ENCODE measurements around the gene GIGYF2. TPM values are rescaled to one million over a fixed set of nuclear protein-coding genes. Genes with fewer than 3 reads are reported as not detected.

The GIGYF2 gene
- total and polyA plus RNA-seq, 2 of the 13 experiments (the other 11 are each of a cell fraction or from before 2014, with no cell fraction given), result 44.9 to 73.5 TPM

GRCh38 chr2:232869138-232870017 is 172.2 kb downstream of the GIGYF2 start (continued):
- TF ChIP-seq ZNF142 (CRISPR knock-in tag; IDR thresholded peaks at IDR 0.05) (no peak), ARID4A (CRISPR knock-in tag; IDR thresholded peaks at IDR 0.05; ENCODE audit: borderline replicate concordance) (peak; percentile 44; the same call in 1 of the 2 replicates), MAFF (IDR thresholded peaks at IDR 0.05; ENCODE audit: low read depth, low read length) (no peak), ARNT (IDR thresholded peaks at IDR 0.05) (no peak), ZNF558 (CRISPR knock-in tag; IDR thresholded peaks at IDR 0.05; ENCODE audit: borderline replicate concordance) (no peak), ZIK1 (CRISPR knock-in tag; IDR thresholded peaks at IDR 0.05; ENCODE audit: borderline replicate concordance, low read depth) (no peak), ZNF512B (CRISPR knock-in tag; IDR thresholded peaks at IDR 0.05; ENCODE audit: borderline replicate concordance) (no peak), RNF219 (CRISPR knock-in tag; IDR thresholded peaks at IDR 0.05) (no peak), ARNTL (CRISPR knock-in tag; IDR thresholded peaks at IDR 0.05) (no peak), GZF1 (CRISPR knock-in tag; IDR thresholded peaks at IDR 0.05) (no peak), ZNF207 (IDR thresholded peaks at IDR 0.05; ENCODE audit: borderline replicate concordance) (no peak)
